Occipital lobe (tissue), 2 donors: ENCODE measurements around the gene DNAJC15. TPM values are rescaled to one million over a fixed set of nuclear protein-coding genes. Genes with fewer than 3 reads are reported as not detected.

Experiments
- DNase-seq: peaks from one replicate; lab custom pipeline; 2025; lab: John Stamatoyannopoulos, UW
- total RNA-seq: library from RNA; depleted of rRNA; stranded (reverse); fragments of >200 nt; gene quantifications from one replicate; pipeline ENCODE4 v1.2.3, GENCODE V29; 2014

The DNAJC15 gene
- total RNA-seq, 1 donor from 2014 or later, result 18.1 TPM

DNA sequence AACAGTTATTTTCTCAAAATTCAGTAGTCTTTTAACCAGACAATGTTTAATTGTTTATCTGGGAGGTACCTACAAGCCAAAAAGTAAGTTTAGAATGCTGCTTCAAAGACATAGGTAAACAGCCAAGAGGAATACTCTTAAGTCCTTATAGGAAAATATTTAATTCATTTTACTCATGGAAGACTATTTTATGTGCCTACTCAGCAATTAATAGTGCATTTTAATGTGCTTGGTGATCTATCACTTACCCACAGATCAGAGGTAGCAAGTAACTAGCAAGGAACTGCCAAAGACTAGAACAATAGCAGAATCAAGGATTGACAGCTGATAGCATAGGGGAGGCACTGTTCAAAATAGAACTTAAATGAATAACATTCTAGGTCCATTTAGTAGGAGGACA is 60.4 kb downstream of the DNAJC15 start:
- no peak for DNase-seq

- no peak for DNase-seq
Observed at GRCh38 chr13:43085545-43085944, 62.2 kb downstream of the DNAJC15 start.

DNA sequence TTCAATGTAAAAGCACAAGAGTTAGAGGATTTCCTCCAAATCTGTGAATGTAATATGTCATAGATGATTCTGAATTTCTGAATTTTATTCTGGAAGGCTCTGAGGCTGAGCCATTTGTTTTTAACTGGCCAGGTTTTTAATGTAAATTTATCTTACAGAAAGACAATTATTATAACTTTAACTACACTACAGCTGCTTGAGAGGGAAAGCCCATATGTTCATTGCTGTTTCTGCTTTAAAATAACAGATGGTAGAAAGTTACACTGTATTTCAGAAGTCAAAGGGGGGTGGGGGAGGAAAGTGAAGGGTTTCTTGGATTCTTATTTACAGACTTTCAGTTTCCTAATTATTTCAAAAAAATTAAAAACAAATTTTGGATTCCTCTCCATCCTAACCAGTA is 62.8 kb downstream of the DNAJC15 start:
- no peak for DNase-seq

DNA sequence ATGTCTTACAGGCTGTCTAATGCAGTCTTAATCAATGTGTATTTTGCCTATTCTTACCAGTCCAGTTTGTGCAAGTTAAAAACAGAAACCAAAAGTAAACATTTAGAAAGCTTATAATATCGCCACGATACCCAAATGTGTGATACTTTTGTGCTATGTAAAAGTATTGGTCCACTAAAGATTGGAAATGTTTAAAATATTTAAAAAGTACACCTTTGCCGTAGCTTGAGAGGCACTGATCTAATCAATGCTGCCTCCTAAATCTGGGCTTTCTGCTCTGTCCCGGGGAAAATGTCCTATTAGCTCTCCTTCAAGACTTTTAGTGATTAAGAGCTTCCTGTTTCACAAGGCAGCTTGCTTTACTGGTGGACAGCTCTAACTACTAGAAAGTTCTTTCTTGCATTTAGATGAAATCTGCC is 64.7 kb downstream of the DNAJC15 start:
- DNase-seq, result no peak

GRCh38 chr13:43089912-43090498 is 66.6 kb downstream of the DNAJC15 start:
- no peak for DNase-seq

DNA sequence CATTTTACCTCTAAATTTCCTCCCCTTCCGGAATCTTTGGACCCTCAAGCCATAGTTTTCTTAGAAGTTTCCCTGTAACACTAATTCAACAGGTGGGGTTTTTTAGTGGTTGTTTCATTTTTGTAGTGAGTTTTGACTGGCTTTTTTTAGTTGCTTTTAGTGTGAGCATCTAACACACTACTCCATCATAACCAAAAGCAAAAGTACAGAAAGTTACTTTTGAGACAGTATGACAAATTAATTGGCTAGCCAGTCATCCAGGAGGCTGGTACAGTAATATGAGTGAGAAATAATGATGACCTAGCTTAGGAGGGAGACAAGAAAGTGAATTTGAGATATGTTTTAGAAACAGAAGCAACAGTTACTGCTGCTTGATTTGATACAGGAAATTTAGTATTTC is 71.5 kb downstream of the DNAJC15 start:
- no peak for DNase-seq

DNA sequence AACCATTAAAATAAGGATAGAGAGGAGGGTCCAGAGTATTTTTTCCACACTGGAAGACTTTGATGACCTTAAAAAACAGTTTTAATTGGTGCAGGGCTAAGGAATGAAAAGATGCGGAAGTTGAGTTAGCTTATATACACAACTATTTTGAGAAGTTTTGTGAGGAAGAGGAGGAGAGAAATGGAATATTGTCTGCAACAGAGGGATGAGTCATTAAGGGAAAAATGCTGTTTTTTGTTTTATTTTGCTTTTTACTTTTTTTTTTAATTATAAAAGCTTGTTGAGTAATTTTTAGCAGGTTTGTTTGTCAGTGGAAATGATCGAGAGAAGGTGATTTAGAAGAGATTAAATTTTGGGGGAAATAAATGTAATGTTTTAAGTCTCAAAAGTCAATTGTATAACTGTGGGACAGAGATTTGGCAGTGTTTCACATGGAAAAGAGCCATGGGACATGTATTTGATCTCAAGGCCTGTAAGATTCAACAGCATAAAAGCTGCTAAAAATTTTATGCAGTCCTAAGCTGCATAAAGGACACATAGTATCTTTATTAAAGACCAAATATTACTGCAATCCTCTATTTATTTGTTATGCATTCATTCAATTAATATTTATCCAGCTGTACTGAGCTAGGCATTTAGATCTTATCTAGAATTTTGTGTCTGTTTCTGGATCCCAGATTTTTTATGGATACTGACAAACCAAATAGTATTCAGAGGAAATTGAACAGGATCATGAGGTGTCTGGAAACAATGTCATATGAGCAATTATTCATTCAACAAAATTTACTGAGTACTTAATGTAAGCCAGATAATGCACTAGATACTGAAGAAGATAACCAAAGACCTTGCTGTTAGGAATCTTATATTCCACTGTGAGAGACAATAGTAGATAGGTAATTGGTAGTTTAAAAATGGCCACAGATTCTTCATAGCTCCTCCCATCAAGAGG is 72.7 kb downstream of the DNAJC15 start:
- no peak for DNase-seq

GRCh38 chr13:43100667-43101066 is 77.3 kb downstream of the DNAJC15 start:
- no peak for DNase-seq

GRCh38 chr13:43102304-43102703 is 78.9 kb downstream of the DNAJC15 start:
- no peak for DNase-seq

DNA sequence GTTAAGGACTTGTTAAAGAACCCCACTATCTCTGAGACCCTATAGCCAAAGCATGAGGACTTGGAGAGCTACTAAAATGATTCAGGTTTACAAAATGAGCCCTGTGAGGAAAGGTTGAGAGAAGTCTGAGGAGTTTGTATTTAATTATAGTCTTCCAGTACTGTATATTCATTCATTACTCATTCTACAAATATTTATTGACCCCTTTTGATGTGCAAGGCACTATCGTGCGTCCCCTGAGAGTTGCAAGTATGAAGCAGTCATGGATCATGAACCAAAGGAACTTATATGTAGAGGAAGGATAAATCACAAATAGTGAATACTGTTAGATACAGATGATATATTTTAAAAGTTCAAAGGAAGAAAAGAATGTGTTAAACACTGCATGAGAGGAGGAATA is 84.4 kb downstream of the DNAJC15 start:
- no peak for DNase-seq

GRCh38 chr13:43110036-43110435 is 86.7 kb downstream of the DNAJC15 start:
- DNase-seq, result no peak

- DNase-seq, result no peak
Observed at GRCh38 chr13:43110658-43111057, 87.3 kb downstream of the DNAJC15 start.

GRCh38 chr13:43111559-43112400 is 88.4 kb downstream of the DNAJC15 start:
- DNase-seq, result no peak

DNA sequence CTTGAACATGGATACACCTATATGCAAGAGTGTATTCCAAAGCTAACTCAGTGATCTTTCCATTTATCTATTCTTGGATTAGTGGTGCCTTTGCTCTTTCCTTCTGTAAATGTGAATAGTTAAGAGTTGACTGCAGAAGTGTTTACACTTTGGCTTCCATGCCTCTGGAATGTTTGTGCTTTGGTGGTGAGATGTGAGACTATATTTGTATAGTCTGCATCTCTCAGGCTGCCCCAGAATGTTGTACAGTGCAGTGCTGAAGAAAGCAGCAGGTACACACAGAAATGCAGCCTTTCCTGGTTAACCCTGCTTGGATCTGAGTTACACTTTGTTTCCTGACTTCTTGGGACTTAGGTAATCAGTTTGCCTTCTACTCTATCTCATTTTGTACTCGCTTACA is 90.2 kb downstream of the DNAJC15 start:
- DNase-seq, result no peak

GRCh38 chr13:43114504-43114903 is 91.1 kb downstream of the DNAJC15 start:
- DNase-seq, result no peak

DNA sequence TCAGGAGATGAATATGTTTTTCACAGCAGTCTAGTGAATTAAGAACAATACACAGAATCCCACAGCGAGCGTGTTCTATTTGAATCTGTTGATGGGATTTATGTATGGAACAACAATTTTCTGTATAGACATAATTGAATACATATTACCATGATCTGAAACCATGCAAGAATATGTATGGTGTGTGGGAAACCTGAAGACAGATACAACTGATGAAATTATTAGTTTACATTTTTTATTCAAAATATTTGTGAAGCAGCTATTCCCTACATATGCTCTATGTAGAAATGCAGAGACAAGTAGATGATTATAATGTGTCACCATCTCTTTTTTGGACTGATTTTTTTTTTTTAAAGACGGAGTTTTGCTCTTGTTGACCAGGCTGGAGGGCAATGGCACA is 91.8 kb downstream of the DNAJC15 start:
- DNase-seq, result no peak

DNA sequence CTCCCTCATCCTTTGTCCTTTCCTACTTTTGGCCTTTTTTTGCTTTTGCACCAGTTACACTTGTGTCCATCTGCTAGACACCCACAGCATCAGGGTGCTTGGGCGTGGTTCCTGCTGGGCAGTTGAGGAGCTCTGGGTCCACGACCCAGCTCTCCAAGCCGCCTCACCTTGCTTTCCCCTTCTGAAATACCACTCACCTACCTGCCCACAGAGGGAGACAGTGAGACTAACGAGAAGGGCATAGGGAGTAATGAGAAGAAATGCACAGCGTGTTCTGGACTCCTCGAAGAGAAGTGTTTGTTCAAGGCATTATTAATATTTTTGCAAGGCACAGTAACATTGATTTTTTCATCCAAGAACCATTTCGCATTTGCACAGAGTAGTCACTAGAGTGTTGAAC is 92.9 kb downstream of the DNAJC15 start:
- DNase-seq, result no peak

DNA sequence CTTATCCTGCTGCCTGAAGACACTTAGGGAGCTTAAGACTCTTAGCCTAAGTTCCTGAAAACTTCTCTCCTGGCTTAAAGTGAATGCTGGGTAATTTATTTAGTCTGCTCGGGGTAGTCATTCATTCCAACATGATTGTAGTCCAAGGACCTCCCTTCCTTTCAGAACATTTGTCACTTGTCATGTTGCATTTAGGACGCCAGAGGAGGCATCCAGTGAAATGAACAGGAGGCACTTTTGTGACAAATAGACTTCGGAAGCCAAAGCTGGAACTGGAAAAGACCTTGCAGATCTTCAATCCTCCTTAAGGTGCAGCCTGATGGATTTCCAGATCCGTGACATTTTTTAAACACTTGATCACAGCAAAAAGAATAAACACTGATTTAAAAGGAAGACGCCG is 95.1 kb downstream of the DNAJC15 start:
- no peak for DNase-seq

DNA sequence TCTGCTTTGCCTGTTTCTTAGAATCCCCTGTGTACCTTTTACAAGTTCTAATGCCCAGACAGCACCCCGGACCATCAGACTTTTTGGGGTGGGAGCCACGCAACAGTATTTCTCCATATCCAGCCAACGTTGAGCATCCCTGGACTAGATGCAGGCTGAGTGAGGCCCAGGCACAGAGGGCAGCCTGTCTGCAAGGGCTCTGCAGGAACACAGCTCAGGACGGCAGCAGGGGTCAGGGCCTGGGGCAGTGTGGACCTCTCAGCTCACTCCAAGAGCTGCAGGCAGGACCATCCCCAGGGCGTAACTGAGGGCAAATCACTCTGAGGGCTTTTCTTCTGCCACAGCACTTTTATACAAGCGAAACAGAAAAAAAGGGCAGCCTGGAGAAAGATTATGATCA is 95.8 kb downstream of the DNAJC15 start:
- no peak for DNase-seq

- no peak for DNase-seq
Observed at GRCh38 chr13:43122791-43123190, 99.4 kb downstream of the DNAJC15 start.

GRCh38 chr13:43123856-43124255 is 100.5 kb downstream of the DNAJC15 start:
- DNase-seq, result no peak

DNA sequence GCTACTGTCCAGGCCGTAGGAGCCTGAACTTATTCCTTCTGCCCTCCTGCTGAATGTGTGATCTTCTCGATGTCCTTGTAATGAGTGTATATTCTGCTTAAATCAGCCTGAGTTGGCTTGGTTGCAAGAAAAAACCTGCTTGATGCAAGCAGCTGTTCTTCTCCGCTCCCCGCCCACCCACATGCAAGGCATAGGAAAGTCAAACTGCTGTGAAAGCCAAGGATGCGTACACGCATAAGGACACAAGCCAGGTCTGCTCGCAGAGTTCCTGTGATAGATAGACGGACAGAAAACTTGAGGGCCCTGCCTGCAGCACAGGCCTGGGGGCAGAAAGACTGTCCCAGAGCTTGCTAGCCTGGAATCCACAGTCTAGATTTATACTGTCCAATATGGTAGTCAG is 101.1 kb downstream of the DNAJC15 start:
- DNase-seq, result peak; percentile 17
